GM12874 (cell line): ENCODE data around the gene KCNN3.

Experiments used
- TF ChIP-seq, protein P1 (sequence below): IDR thresholded peaks from 2 replicates; pipeline ENCODE4 v1.5.1; 2011; ENCODE audit warnings: low read depth, mild to moderate bottlenecking, control low read depth, low read length, moderate library complexity; ENCODE audit not compliant: insufficient read depth

The KCNN3 gene

DNA sequence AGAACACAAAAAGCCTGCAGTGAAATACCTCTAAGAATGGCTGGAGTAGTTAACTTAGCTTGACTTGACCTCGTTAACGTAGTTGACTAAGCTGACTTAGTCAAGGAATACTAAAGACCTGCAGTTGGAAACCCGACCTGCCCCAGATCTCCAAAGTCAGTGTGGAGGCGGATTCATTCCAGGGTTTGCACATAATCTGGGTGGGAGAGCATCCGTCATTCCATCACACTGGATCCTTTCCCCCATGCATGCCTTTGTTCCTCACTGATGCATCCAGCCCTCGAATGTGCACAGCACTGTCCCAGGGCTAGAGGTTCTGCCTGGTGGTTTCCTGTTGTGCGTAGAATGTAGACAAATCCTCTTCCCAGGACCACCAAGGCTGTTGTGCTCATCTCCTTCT, 76.4 kb downstream of the KCNN3 start:
- TF ChIP-seq, protein P1, sequence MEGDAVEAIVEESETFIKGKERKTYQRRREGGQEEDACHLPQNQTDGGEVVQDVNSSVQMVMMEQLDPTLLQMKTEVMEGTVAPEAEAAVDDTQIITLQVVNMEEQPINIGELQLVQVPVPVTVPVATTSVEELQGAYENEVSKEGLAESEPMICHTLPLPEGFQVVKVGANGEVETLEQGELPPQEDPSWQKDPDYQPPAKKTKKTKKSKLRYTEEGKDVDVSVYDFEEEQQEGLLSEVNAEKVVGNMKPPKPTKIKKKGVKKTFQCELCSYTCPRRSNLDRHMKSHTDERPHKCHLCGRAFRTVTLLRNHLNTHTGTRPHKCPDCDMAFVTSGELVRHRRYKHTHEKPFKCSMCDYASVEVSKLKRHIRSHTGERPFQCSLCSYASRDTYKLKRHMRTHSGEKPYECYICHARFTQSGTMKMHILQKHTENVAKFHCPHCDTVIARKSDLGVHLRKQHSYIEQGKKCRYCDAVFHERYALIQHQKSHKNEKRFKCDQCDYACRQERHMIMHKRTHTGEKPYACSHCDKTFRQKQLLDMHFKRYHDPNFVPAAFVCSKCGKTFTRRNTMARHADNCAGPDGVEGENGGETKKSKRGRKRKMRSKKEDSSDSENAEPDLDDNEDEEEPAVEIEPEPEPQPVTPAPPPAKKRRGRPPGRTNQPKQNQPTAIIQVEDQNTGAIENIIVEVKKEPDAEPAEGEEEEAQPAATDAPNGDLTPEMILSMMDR, result no peak

DNA sequence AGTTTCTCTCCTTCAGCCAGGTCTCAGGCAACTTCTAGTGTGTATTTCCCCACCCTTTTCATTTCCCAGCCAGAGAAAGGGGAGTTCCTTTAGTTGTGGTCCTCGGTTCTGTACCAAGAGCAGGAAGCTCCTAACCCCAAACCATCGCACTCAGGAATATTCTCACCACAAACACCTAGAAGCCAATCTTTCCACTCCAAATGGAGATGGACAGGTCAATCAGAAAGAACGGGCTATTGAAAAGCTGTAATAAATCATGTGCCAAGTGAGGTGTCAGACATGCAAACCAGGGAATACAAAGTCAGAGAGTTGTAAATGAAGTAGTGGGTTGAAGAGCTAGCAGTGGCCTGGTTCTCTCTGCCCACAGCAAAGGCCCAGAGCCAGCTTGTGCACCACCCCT, 77.2 kb downstream of the KCNN3 start:
- TF ChIP-seq, protein P1, result no peak

GRCh38 chr1:154791292-154792166, 78.6 kb downstream of the KCNN3 start:
- TF ChIP-seq, protein P1, result peak; percentile 37

DNA sequence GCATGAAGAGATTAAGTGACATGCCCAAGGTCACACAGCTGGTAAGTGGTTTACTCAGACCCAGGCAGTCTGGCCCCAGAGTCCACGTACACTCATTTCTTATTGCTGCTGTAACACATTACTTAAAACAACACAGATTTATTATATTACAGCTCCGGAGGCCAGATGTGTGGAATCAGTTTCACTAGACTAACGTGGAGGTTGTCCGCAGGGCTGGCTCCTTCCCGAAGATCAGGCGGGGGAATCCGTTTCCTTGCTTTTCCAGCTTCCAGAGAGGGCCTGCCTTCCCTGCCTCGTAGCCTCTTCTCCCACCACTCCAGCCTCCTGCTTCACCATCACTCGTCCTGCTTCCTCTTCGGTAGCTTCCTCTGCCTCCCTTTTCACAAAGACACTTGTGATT, 81.2 kb downstream of the KCNN3 start:
- TF ChIP-seq, protein P1, result no peak

DNA sequence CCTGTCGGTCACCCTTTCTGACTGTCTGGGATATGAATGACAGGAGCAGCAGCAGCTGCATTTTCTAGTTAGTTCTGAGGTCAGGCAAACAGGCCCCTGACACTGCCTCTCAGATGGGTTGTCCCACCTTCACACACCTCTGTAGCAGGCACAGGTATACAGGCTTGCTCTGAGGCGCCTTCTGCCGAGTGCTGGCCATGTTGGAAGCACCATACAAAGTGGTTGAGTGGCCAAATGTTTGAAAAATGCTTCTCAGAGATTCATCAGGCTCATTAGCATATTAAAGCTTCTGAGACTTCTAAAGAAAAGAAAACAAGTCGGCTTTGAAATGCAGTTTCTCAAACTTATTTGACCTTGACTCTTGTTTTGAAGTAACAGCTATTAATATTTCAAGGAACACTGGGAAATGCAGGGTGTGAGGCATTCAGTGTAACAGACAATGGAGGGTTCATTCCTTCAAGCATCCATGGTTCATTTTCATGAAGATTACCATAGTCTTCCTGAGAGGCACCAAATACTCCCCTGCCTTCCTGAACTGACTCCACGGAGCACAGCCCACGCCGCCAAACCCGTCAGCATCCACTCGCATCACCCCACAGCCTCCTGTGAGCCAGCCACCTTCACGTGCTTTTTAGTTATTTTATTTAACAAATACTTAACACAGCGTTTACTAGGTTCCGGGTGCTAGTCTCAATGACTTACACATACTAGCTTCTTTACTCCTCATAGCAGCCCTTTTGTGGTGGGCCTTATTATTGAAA, 81.8 kb downstream of the KCNN3 start:
- TF ChIP-seq, protein P1, result no peak

- TF ChIP-seq, protein P1, result no peak
Measured at GRCh38 chr1:154786804-154787570, 83.1 kb downstream of the KCNN3 start.
